H9 (cell line): ENCODE measurements around the gene CYSLTR2. TPM values are rescaled to one million over a fixed set of nuclear protein-coding genes. Genes with fewer than 3 reads are reported as not detected.

ENCODE experiments used
- DNase-seq: peaks from one replicate; pipeline ENCODE4 v3.0.0-alpha.2; 2017
- H2AFZ ChIP-seq: one replicate; pipeline ENCODE4 v1.6.1; 2013; ENCODE audit warnings: mild to moderate bottlenecking, low read length, control low read depth, moderate library complexity
- H2AK5ac ChIP-seq: 2 replicates; pipeline ENCODE4 v1.6.1; 2013; ENCODE audit warnings: low read length, control low read depth, mixed read lengths; ENCODE audit not compliant: insufficient read length
- H2BK120ac ChIP-seq: one replicate; pipeline ENCODE4 v1.6.1; 2013; ENCODE audit warnings: low read depth, mild to moderate bottlenecking, low read length, control low read depth, inconsistent platforms; ENCODE audit not compliant: poor library complexity, severe bottlenecking
- H2BK12ac ChIP-seq: 2 replicates; pipeline ENCODE4 v1.6.1; 2013; ENCODE audit warnings: low read length, control low read depth, mixed read lengths, low read depth; ENCODE audit not compliant: insufficient read length
- H2BK15ac ChIP-seq: 2 replicates; pipeline ENCODE4 v1.6.1; 2013; ENCODE audit warnings: low read depth, low read length, control low read depth
- H2BK20ac ChIP-seq: one replicate; pipeline ENCODE4 v1.6.1; 2013; ENCODE audit warnings: low read depth, mild to moderate bottlenecking, low read length, control low read depth, inconsistent platforms; ENCODE audit not compliant: poor library complexity, severe bottlenecking
- H2BK5ac ChIP-seq: 2 replicates; pipeline ENCODE4 v1.6.1; 2013; ENCODE audit warnings: low read length, control low read depth, mixed read lengths; ENCODE audit not compliant: insufficient read length
- H3K14ac ChIP-seq: 2 replicates; pipeline ENCODE4 v1.6.1; 2013; ENCODE audit warnings: low read length, control low read depth; ENCODE audit not compliant: insufficient read depth
- H3K18ac ChIP-seq: 2 replicates; pipeline ENCODE4 v1.6.1; 2013; ENCODE audit warnings: low read depth, mild to moderate bottlenecking, mixed read lengths, low read length, control low read depth; ENCODE audit not compliant: insufficient read length
- H3K23ac ChIP-seq: 2 replicates; pipeline ENCODE4 v1.6.1; 2013; ENCODE audit warnings: low read length, control low read depth, mixed read lengths, low read depth; ENCODE audit not compliant: insufficient read length
- H3K23me2 ChIP-seq: 2 replicates; pipeline ENCODE4 v1.6.1; 2013; ENCODE audit warnings: low read depth, mild to moderate bottlenecking, mixed read lengths, low read length, control low read depth; ENCODE audit not compliant: insufficient read length, poor library complexity, severe bottlenecking
- H3K27ac ChIP-seq: 2 replicates; pipeline ENCODE4 v1.5.1; 2013; ENCODE audit warnings: low read length, control low read depth, mixed read lengths, low read depth; ENCODE audit not compliant: insufficient read length
- H3K27me3 ChIP-seq: 2 replicates; pipeline ENCODE4 v1.6.1; 2013; ENCODE audit warnings: low read length, control low read depth, inconsistent platforms; ENCODE audit not compliant: insufficient read depth
- H3K4ac ChIP-seq: 2 replicates; pipeline ENCODE4 v1.6.1; 2013; ENCODE audit warnings: low read depth, mild to moderate bottlenecking, control low read depth, inconsistent platforms, low read length, moderate library complexity
- H3K4me1 ChIP-seq: 2 replicates; pipeline ENCODE4 v1.6.1; 2013; ENCODE audit warnings: low read length, control low read depth, inconsistent platforms; ENCODE audit not compliant: insufficient read depth
- H3K4me2 ChIP-seq: 2 replicates; pipeline ENCODE4 v1.6.1; 2013; ENCODE audit warnings: low read length, control low read depth, mixed read lengths; ENCODE audit not compliant: insufficient read length, insufficient read depth
- H3K56ac ChIP-seq: 2 replicates; pipeline ENCODE4 v1.6.1; 2013; ENCODE audit warnings: low read depth, mild to moderate bottlenecking, mixed read lengths, low read length, control low read depth; ENCODE audit not compliant: insufficient read length
- H3K79me1 ChIP-seq: 2 replicates; pipeline ENCODE4 v1.6.1; 2013; ENCODE audit warnings: low read depth, mild to moderate bottlenecking, moderate library complexity, low read length, control low read depth, inconsistent platforms; ENCODE audit not compliant: insufficient read depth, poor library complexity, severe bottlenecking
- H3K79me2 ChIP-seq: 2 replicates; pipeline ENCODE4 v1.6.1; 2013; ENCODE audit warnings: low read length, control low read depth, inconsistent platforms; ENCODE audit not compliant: insufficient read depth
- H3K9ac ChIP-seq: 2 replicates; pipeline ENCODE4 v1.6.1; 2013; ENCODE audit warnings: low read length, control low read depth, mixed read lengths; ENCODE audit not compliant: insufficient read length; ENCODE audit errors: extremely low read depth
- H3K9me3 ChIP-seq: one replicate; pipeline ENCODE4 v1.6.1; 2013; ENCODE audit warnings: low read depth, low read length, inconsistent platforms; ENCODE audit not compliant: control insufficient read depth
- H3T11ph ChIP-seq: one replicate; pipeline ENCODE4 v1.6.1; 2013; ENCODE audit warnings: mild to moderate bottlenecking, low read length, control low read depth, inconsistent platforms
- H4K20me1 ChIP-seq: one replicate; pipeline ENCODE4 v1.6.1; 2013; ENCODE audit not compliant: control insufficient read depth, insufficient read length, insufficient read depth
- H4K5ac ChIP-seq: 2 replicates; pipeline ENCODE4 v1.6.1; 2013; ENCODE audit warnings: low read depth, mild to moderate bottlenecking, mixed read lengths, low read length, control low read depth; ENCODE audit not compliant: insufficient read length
- H4K8ac ChIP-seq: replicated peaks from 2 replicates; pipeline ENCODE4 v1.6.1; 2013; ENCODE audit warnings: low read length, control low read depth, mixed read lengths, low read depth; ENCODE audit not compliant: insufficient read length
- H4K91ac ChIP-seq: 2 replicates; pipeline ENCODE4 v1.6.1; 2013; ENCODE audit warnings: low read depth, mild to moderate bottlenecking, moderate library complexity, mixed read lengths, low read length, control low read depth; ENCODE audit not compliant: insufficient read length
- H3K27ac Mint-ChIP-seq, 3 experiments: 2 replicates in 2 of 3; 3 replicates in 1 of 3; pipeline ENCODE4 v1.8.0; 2020 to 2021; ENCODE audit warnings: mixed read lengths in 3 of 3, mild to moderate bottlenecking in 1 of 3, moderate library complexity in 1 of 3
- H3K27me3 Mint-ChIP-seq: 2 replicates; pipeline ENCODE4 v1.8.0; 2021; ENCODE audit warnings: low read depth, mild to moderate bottlenecking, moderate library complexity, mixed read lengths
- H3K36me3 Mint-ChIP-seq, 3 experiments: 2 replicates in 2 of 3; 3 replicates in 1 of 3; pipeline ENCODE4 v1.8.0; 2020 to 2021; ENCODE audit warnings: low read depth in 3 of 3, mixed read lengths in 3 of 3; ENCODE audit not compliant: insufficient read depth in 1 of 3
- H3K4me1 Mint-ChIP-seq, 2 experiments: 2 replicates each; pipeline ENCODE4 v1.8.0; 2020; ENCODE audit warnings: mixed read lengths in 2 of 2
- H3K4me3 Mint-ChIP-seq, 2 experiments: 2 replicates in 1 of 2; 3 replicates in 1 of 2; pipeline ENCODE4 v1.8.0; 2020 to 2021; ENCODE audit warnings: mild to moderate bottlenecking in 2 of 2, mixed read lengths in 2 of 2, moderate library complexity in 1 of 2
- H3K9me3 Mint-ChIP-seq, 2 experiments: 2 replicates in 1 of 2; 3 replicates in 1 of 2; pipeline ENCODE4 v1.8.0; 2020; ENCODE audit warnings: mild to moderate bottlenecking in 2 of 2, mixed read lengths in 2 of 2, moderate library complexity in 1 of 2
- CTCF ChIP-seq: fragments of 200-600 bp; sonication (generic); conservative IDR thresholded peaks from 3 replicates; pipeline ENCODE4 v1.8.0; 2021; ENCODE audit warnings: antibody characterized with exemption, mild to moderate bottlenecking
- WGBS: extraction: QIAGEN DNeasy Blood & Tissue Kit; methylation state at CpG from one replicate; pipeline ENCODE4 v1.1.7; 2013; ENCODE audit warnings: missing lambda C conversion rate, low lambda C conversion rate, mixed read lengths; ENCODE audit not compliant: insufficient read length; ENCODE audit errors: extremely low coverage; 5-methylcytosine and 5-hydroxymethylcytosine counted together
- total RNA-seq: library from RNA; stranded (reverse); gene quantifications from 2 replicates; pipeline ENCODE4 v1.2.1, GENCODE V29; 2021

CYSLTR2 gene
- total RNA-seq, 1 experiment from 2014 or later: not detected

DNA sequence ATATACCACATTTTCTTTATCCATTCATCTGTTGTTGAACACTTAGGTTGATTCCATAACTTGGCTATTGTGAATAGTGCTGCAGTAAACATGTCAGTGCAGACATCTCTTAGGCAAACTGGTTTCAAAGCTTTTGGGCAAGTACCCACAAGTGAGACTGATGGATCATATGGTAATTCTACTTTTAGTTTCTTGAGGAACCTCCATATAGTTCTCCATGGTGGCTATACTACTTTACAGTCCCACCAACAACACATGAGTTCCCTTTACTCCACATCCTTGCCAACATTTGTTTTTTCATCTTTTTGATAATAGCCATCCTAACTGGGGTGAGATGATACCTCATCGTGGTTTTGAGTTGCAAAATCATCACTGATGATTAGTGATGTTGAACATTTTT is 8.5 kb downstream of the CYSLTR2 start:
- Histone ChIP-seq H4K91ac (no peak overlapping the region), H3K56ac (no peak overlapping the region), H2AFZ (no peak overlapping the region), H3K79me2 (no peaks in the 10 kb centered on the region), H3K23ac (no peak overlapping the region), H4K8ac (no peak overlapping the region), H2BK12ac (no peak overlapping the region), H3K4me1 (no peaks in the 10 kb centered on the region), H3K23me2 (no peaks in the 10 kb centered on the region), H3K9ac (no peak overlapping the region), H3K14ac (no peak overlapping the region), H3K9me3 (no peaks in the 10 kb centered on the region), H3K27ac (no peak overlapping the region), H3T11ph (no peak overlapping the region), H2BK15ac (no peak overlapping the region), H2BK120ac (no peak overlapping the region), H3K4ac (no peak overlapping the region), H4K5ac (no peak overlapping the region), H2BK20ac (no peak overlapping the region), H3K27me3 (no peaks in the 10 kb centered on the region), H4K20me1 (no peaks in the 10 kb centered on the region), H3K4me2 (no peak overlapping the region), H2BK5ac (no peak overlapping the region), H3K79me1 (no peaks in the 10 kb centered on the region), H3K18ac (no peak overlapping the region), H2AK5ac (no peak overlapping the region)
- DNase-seq: no peak
- H3K27ac Mint-ChIP-seq: no peak overlapping the region
- no peak for TF ChIP-seq CTCF
- no peak overlapping the region for H3K4me3 Mint-ChIP-seq
- H3K27me3 Mint-ChIP-seq: no peaks in the 10 kb centered on the region; the same call in 1 of the 2 replicates
- no CpG with 5 or more reads among the region's 1 CpG for WGBS
- H3K9me3 Mint-ChIP-seq: peaks cover 2 to 9% of the 10 kb centered on the region in 2 experiments; a peak in 2 of 5 replicates
- H3K4me1 Mint-ChIP-seq: no peaks in the 10 kb centered on the region
- peaks cover 0 to 10% (median 0%) of the 10 kb centered on the region in 3 experiments; a peak in 2 of 7 replicates for H3K36me3 Mint-ChIP-seq
